Measurements from ENCODE around the gene MRPL54.

- TF ChIP-seq, protein P1, sequence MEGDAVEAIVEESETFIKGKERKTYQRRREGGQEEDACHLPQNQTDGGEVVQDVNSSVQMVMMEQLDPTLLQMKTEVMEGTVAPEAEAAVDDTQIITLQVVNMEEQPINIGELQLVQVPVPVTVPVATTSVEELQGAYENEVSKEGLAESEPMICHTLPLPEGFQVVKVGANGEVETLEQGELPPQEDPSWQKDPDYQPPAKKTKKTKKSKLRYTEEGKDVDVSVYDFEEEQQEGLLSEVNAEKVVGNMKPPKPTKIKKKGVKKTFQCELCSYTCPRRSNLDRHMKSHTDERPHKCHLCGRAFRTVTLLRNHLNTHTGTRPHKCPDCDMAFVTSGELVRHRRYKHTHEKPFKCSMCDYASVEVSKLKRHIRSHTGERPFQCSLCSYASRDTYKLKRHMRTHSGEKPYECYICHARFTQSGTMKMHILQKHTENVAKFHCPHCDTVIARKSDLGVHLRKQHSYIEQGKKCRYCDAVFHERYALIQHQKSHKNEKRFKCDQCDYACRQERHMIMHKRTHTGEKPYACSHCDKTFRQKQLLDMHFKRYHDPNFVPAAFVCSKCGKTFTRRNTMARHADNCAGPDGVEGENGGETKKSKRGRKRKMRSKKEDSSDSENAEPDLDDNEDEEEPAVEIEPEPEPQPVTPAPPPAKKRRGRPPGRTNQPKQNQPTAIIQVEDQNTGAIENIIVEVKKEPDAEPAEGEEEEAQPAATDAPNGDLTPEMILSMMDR (conservative IDR thresholded peaks at IDR 0.05; ENCODE audit: low read depth, low read length), result no peak
- no peak for TF ChIP-seq EZH2 (IDR thresholded peaks at IDR 0.05; ENCODE audit: low read length, unreplicated experiment)
Measured at GRCh38 chr19:3748965-3749364, 13.5 kb upstream of the MRPL54 start.

Measured in PC-3 (cell line).